GM19238 (cell line): ENCODE data around the gene FGF23.
"Not testable (repeated sequence)": the region's sequence is repeated elsewhere in the genome, so short reads cannot be mapped to it uniquely, and the experiment has no call there.

Experiments used
- DNase-seq: peaks from one replicate; pipeline ENCODE4 v3.0.0; 2011; ENCODE audit warnings: low spot score; ENCODE audit not compliant: insufficient read length

Gene FGF23

DNA sequence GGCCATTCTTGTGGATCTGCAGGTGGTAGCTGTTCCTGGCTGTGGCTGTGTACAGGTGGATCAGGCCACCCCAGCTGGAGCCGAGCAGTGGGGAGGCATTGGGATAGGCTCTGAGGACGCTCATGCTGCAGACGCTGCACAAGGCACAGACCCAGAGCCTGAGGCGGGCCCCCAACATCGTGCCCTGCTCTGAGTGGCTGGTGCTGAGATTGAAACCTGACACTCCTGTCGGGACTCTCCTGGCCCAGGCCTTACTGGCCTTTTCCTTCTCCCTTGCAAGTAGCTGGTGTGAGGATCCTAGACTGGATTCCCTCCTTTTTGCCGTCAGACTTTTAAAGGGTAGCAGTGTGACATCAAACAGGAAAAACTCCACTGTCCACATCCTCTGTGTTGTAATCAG is at the start of gene FGF23:
Gene FGF23, minus strand, starts transcription at position 308 of the 400 bp plus-strand sequence. Its CDS starts 130 bp downstream, at position 178.
- DNase-seq = no peak

DNA sequence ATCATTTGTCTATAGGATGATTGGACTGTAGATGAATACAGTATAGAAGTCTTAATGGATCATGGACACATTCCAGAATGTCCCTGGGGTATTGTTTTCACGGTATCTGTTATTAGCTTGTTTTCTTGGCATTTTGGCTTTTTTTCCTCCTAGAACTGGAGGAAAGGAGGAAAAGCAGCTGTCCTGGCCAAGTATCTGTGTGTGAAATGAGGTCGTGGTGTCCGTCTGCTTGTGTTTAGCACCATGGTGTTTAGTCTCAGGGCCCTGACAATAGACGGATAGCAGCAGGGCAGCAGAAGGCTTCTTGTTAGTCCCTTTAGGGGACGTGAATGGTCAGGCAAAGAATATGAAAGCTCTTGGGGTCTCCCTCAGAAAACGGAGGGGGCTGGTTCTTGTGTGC is 44.9 kb upstream of the FGF23 start:
- DNase-seq = no peak

DNA sequence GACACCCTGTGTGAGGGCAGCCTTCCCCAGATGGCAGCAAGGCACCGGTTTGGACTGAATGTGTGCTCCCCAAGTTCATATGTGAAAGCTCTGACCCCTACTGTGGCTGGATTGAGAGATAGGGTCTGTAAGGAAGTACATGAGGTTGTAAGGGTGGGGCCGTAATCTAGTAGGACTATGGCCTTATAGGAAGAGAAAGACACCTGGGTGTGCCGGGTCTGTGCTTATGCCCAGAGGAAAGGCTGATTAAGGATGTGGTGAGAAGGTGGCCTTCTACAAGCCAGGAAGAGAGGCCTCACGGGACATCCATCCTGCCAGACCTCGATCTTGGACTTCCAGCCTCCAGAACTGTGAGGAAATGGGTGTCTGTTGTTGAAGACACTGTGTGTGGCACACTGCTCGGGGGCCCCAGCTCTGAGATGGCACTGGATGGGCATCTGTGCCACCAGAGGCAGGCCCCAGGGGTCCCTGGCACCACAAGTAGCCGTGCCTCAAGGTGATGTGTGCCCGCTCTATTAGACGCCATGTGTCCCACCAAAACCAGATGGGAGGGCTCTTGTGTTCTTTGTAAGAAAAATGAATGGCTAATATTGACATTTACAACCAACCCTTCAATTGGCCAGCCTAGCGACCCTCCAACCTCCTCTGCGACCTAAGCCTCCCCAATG is 44.1 kb upstream of the FGF23 start:
- DNase-seq = no peak

DNA sequence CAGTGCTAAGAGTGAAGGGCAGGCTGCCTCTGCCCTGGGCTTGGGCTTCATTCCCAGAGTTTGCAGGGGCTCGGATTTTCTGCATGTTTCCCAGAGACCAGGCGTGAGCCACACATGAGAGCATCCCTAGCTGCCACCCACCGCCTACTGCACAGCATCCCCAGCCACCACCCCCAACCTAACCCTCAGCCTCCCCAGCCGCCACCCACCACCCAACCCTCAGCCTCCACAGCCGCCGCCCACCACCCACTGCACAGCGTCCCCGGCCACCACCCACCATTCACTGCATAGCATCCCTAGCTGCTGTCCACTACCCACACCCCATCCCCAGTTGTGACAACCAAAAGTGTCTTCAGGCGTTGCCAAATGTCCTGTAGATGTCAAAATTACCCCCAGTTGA is 43.5 kb upstream of the FGF23 start:
- DNase-seq = no peak

- DNase-seq = peak; percentile 59
Measured at GRCh38 chr12:4421590-4422031, 42.1 kb upstream of the FGF23 start.

- DNase-seq = no peak
Measured at GRCh38 chr12:4420138-4420670, 40.7 kb upstream of the FGF23 start.

- DNase-seq = no peak
Measured at GRCh38 chr12:4418913-4419312, 39.4 kb upstream of the FGF23 start.

GRCh38 chr12:4417936-4418335 is 38.4 kb upstream of the FGF23 start:
- no peak for DNase-seq

DNA sequence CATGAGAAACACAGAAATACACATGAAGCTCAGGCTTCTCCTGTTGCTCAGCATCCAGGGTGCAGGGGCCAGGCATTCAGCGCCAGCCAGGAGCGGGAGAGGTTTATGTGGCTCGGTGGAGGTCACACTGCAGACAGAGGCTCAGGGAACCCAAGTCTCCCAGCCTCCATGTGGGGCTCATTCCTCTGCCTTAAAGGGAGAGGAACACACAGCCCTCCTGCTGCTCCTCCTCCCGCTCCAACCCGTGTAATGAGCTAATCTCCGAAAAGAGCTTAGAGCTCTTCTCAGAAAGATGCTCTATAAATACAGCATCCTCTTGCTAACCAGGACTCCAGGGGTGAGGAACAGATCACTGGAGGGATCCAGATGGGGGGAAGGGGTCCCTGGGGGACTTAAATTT is 37.9 kb upstream of the FGF23 start:
- no peak for DNase-seq

DNA sequence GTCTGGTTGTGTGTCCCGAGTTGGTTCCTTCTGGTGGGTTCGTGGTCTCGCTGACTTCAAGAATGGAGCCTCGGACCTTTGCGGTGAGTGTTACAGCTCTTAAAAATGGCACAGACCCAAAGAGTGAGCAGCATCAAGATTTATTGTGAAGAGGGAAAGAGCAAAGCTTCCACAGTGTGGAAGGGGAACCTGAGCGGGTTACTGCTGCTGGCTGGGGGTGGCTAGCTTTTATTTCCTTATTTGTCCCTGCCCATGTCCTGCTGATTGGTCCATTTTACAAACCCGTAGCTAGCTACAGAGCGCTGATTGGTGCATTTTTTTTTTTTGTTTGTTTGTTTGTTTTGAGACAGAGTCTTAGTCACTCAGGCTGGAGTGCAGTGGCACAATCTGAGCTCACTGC is 36.8 kb upstream of the FGF23 start:
- no peak for DNase-seq

DNA sequence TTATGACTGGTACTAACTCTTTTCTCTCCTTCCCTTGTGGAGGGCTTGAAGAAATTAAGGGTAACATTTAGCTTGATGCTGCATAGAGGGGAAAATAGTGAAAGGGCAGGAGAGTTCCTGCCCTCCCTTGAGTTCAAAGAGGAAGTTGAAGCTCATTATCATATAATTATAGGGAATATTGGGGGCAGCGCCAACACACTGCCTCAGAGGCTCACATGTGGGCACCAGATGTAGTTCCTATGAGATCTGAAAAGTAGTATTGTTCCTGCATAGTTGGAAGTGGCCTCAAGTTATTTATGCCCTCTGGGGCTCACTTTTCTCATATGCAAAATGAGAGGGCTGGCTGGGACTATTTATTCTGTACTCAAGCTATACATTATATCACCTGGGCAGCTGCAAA is 33.0 kb upstream of the FGF23 start:
- DNase-seq = no peak

DNA sequence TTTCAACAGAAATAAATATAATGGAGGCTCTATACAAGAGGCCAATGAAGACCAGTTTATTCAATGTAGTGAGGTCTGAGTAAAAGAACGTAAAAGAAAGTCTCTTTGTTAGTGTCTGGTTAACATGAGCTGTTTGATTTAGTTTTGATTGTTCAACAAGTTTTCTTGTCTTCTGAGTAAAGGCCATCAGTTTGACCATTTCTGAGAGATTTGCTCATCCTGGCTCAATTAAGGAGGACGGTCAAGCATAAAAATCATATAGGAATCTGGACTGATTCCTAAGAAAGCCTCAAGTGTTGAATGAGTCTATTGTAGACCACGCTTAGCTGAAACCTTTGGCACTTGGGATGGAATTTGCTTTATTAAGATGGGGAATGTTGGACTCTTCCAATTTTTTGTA is 32.5 kb upstream of the FGF23 start:
- DNase-seq = no peak

DNA sequence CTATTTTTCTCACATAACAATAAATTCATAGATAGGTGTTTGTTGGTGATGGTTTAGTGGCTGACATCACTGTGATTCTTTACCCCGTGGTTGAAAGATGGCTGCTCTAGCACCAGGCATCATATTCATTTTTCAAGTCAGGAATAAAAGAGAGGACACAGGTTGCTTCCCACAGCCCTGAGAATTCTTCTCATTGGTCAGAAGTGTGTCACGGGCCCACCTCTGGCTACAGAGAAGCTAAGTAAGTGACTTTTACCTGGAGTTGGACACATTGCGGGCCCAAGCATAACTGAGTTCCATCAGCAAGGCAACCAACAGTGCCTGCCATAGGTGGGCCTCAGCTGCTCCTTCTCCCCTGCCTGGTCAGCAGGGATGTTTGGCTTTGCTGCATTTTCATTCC is 27.6 kb upstream of the FGF23 start:
- no peak for DNase-seq

- DNase-seq = not testable (repeated sequence)
Measured at GRCh38 chr12:4404877-4405637, 25.5 kb upstream of the FGF23 start.

- no peak for DNase-seq
Measured at GRCh38 chr12:4402996-4403395, 23.5 kb upstream of the FGF23 start.

- no peak for DNase-seq
Measured at GRCh38 chr12:4401117-4401516, 21.6 kb upstream of the FGF23 start.

DNA sequence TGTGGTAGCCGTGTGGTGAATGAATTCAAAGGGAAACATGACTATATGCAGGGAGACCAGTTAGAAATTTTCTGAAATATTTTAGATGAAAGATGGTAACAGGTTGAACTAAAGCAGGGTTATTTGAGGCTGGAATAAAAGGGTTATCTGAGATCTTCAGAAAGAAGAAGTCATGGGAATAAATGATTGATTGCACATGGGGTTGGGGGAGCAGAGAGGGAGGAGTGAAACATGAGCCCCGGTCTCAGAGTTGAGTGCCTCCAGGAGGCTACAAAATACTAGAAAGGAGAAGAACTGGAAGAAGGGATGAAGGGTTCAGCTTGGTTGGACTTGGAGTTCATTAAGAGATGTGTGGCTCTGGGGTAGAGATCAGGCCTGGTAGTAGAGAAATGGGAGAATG is 16.3 kb upstream of the FGF23 start:
- no peak for DNase-seq

- DNase-seq = no peak
Measured at GRCh38 chr12:4393211-4393610, 13.7 kb upstream of the FGF23 start.

GRCh38 chr12:4392223-4392742 is 12.8 kb upstream of the FGF23 start:
- DNase-seq = no peak

DNA sequence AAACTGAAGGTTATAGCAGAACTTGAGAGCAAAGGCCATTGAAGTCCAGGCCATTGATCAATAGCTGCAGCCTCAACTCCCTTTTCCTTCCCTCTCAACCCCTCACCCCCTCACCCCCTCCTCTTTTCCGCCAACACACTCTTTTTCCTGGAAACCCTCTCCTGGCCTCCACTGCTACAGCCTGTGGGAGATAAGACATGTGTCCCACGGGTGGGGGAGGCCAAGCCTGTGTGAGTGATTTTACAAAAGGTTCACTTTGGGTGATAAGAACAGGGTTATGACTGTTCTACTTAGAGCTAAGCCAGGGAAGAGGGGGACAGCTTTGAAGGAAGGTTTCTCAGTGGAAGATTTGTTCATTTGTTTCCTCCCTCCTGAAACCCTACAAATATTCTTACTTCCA is 9.2 kb upstream of the FGF23 start:
- no peak for DNase-seq

DNA sequence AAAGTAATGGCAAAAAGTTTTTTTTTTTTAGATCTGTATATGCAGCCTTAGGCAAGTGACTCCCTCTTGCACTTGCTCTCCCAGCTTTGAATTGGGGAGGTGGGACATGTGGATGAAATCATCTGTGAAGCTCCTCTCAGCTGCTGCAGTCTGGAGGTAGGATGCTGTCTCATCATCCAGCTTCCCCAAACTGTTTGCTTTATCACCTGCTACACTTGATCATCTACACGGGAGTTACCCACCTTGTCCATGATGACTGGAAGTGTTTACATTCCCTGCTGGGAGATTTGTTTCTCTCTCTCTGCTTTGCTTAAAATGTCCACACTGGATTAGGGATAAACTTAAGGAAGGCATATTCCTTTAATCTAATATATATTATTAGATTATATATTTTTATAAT is 8.5 kb upstream of the FGF23 start:
- no peak for DNase-seq

GRCh38 chr12:4387607-4388006 is 8.1 kb upstream of the FGF23 start:
- DNase-seq = no peak

DNA sequence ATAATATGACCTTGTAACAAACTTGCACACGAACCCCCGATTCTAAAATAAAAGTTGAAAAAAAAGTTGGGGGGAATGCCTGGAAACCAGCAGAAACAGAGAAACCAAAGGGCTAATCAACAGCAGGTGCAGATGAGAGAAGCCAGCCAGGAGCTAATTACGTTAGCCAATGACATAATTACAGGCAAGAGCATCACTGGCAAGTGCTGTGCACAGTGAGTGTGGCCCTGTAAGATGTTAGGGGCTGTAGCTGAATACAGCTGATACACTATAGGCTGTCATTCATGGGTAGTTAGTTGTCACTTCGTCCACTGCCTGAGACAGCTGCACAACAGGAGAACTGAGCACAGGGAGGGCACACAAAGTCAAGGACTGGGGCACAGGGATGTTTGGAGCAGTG is 7.3 kb upstream of the FGF23 start:
- no peak for DNase-seq
